ENCODE data around the gene CDC6.
"Not testable (repeated sequence)": the region's sequence is repeated elsewhere in the genome, so short reads cannot be mapped to it uniquely, and the experiment has no call there.

GRCh38 chr17:40299159-40299757 lies 11.6 kb downstream of the CDC6 start:
- TF ChIP-seq CTCF, POLR2A (IDR thresholded peaks at IDR 0.05): not testable (repeated sequence)

All from heart left ventricle (tissue), 13 donors.